Measurements from ENCODE around the gene RNPC3. TPM values are rescaled to one million over a fixed set of nuclear protein-coding genes. Genes with fewer than 3 reads are reported as not detected.

The RNPC3 gene
- total and polyA plus RNA-seq, 2 experiments from 2014 or later, result 4.4 to 8.1 TPM

GRCh38 chr1:103529746-103530145 is 4.2 kb downstream of the RNPC3 start:
- in situ Hi-C loops (cut with MboI), result no loop called here
- no peak overlapping the region for H3K9ac ChIP-seq
- peaks cover 14% of the 10 kb centered on the region for H3K4me1 ChIP-seq (ENCODE audit: insufficient read depth)
- H3K4me3 ChIP-seq, result no peak overlapping the region
- WGBS, 2 experiments (ENCODE audit: low coverage in 1 of 2, low lambda C conversion rate in 2 of 2, missing lambda C conversion rate in 2 of 2), result 90 to 91% methylated on average over 8 of the region's 8 CpGs
- peaks cover 85% of the 10 kb centered on the region for H3K79me2 ChIP-seq (ENCODE audit: insufficient read depth)
- no peaks in the 10 kb centered on the region for H3K9me2 ChIP-seq (ENCODE audit: insufficient read depth)
- H3K27ac ChIP-seq, result no peak overlapping the region
- H3F3A ChIP-seq (ENCODE audit: insufficient read depth), result 0 out of 2 replicates have a peak, but pooled peaks cover 7% of the 10 kb centered on the region
- H3K9me3 ChIP-seq (ENCODE audit: low read depth), result no peaks in the 10 kb centered on the region
- peaks cover 8% of the 10 kb centered on the region; the same call in 1 of the 2 replicates for H3K36me3 ChIP-seq (ENCODE audit: low read depth)
- H2AFZ ChIP-seq, result no peak overlapping the region
- peak; percentile 32 for DNase-seq
- H3K27me3 ChIP-seq (replicated peaks; ENCODE audit: insufficient read depth), result no peaks in the 10 kb centered on the region
- no peak overlapping the region for H3K4me2 ChIP-seq (ENCODE audit: unreplicated experiment)
- 0 out of 2 replicates have a peak, but pooled peaks cover 9% of the 10 kb centered on the region for H4K20me1 ChIP-seq (ENCODE audit: insufficient read depth)
- TF ChIP-seq EZH2 (IDR thresholded peaks at IDR 0.05; ENCODE audit: insufficient read depth, poor library complexity, severe bottlenecking) (no peak), EZH2phosphoT487 (IDR thresholded peaks at IDR 0.05; ENCODE audit: insufficient read depth, low read depth) (no peak)

- Histone ChIP-seq H3K27ac (no peak overlapping the region), H3K79me2 (ENCODE audit: insufficient read depth) (peaks cover 15% of the 10 kb centered on the region), H3K9ac (no peak overlapping the region), H3K9me2 (ENCODE audit: insufficient read depth) (no peaks in the 10 kb centered on the region), H3K4me1 (ENCODE audit: insufficient read depth) (no peaks in the 10 kb centered on the region), H3K36me3 (ENCODE audit: low read depth) (peaks cover 72% of the 10 kb centered on the region), H3F3A (ENCODE audit: insufficient read depth) (no peaks in the 10 kb centered on the region), H3K4me3 (no peak overlapping the region), H2AFZ (no peak overlapping the region), H3K9me3 (ENCODE audit: low read depth) (no peaks in the 10 kb centered on the region), H4K20me1 (ENCODE audit: insufficient read depth) (0 out of 2 replicates have a peak, but pooled peaks cover 9% of the 10 kb centered on the region), H3K4me2 (ENCODE audit: unreplicated experiment) (no peak overlapping the region), H3K27me3 (replicated peaks; ENCODE audit: insufficient read depth) (no peaks in the 10 kb centered on the region)
- DNase-seq, result no peak
- TF ChIP-seq EZH2phosphoT487 (IDR thresholded peaks at IDR 0.05; ENCODE audit: insufficient read depth, low read depth), result no peak
- no peak for TF ChIP-seq EZH2 (IDR thresholded peaks at IDR 0.05; ENCODE audit: insufficient read depth, poor library complexity, severe bottlenecking)
- in situ Hi-C loops (cut with MboI), result no loop called here
- WGBS, 2 experiments (ENCODE audit: low coverage in 1 of 2, low lambda C conversion rate in 2 of 2, missing lambda C conversion rate in 2 of 2), result 76 to 80% methylated on average over 2 of the region's 2 CpGs
Observed at GRCh38 chr1:103538226-103538625, 12.7 kb downstream of the RNPC3 start.

- Histone ChIP-seq H3K4me3 (no peak overlapping the region), H3K9me3 (ENCODE audit: low read depth) (no peaks in the 10 kb centered on the region), H3K27me3 (replicated peaks; ENCODE audit: insufficient read depth) (no peaks in the 10 kb centered on the region), H3K4me2 (ENCODE audit: unreplicated experiment) (no peak overlapping the region), H3K27ac (no peak overlapping the region), H3F3A (ENCODE audit: insufficient read depth) (no peaks in the 10 kb centered on the region), H3K9ac (no peak overlapping the region), H3K79me2 (ENCODE audit: insufficient read depth) (no peaks in the 10 kb centered on the region), H3K4me1 (ENCODE audit: insufficient read depth) (no peaks in the 10 kb centered on the region), H2AFZ (no peak overlapping the region), H3K9me2 (ENCODE audit: insufficient read depth) (no peaks in the 10 kb centered on the region), H3K36me3 (ENCODE audit: low read depth) (peaks cover 78% of the 10 kb centered on the region), H4K20me1 (ENCODE audit: insufficient read depth) (no peaks in the 10 kb centered on the region)
- 94 to 95% methylated on average over 3 of the region's 3 CpGs for WGBS, 2 experiments (ENCODE audit: low coverage in 1 of 2, low lambda C conversion rate in 2 of 2, missing lambda C conversion rate in 2 of 2)
- TF ChIP-seq EZH2 (IDR thresholded peaks at IDR 0.05; ENCODE audit: insufficient read depth, poor library complexity, severe bottlenecking) (no peak), EZH2phosphoT487 (IDR thresholded peaks at IDR 0.05; ENCODE audit: insufficient read depth, low read depth) (no peak)
- in situ Hi-C loops (cut with MboI), result no loop called here
- DNase-seq, result no peak
Observed at GRCh38 chr1:103541431-103541830, 15.9 kb downstream of the RNPC3 start.

GRCh38 chr1:103546496-103546895 is 21.0 kb downstream of the RNPC3 start:
- no peaks in the 10 kb centered on the region for H3K27me3 ChIP-seq (replicated peaks; ENCODE audit: insufficient read depth)
- no peak overlapping the region for H3K27ac ChIP-seq
- peaks cover 82% of the 10 kb centered on the region for H3K36me3 ChIP-seq (ENCODE audit: low read depth)
- no peaks in the 10 kb centered on the region for H3K4me1 ChIP-seq (ENCODE audit: insufficient read depth)
- H3K9me3 ChIP-seq (ENCODE audit: low read depth), result no peaks in the 10 kb centered on the region
- in situ Hi-C loops (cut with MboI), result no loop called here
- H3K9ac ChIP-seq, result no peak overlapping the region
- no peaks in the 10 kb centered on the region for H3F3A ChIP-seq (ENCODE audit: insufficient read depth)
- no peak for TF ChIP-seq EZH2phosphoT487 (IDR thresholded peaks at IDR 0.05; ENCODE audit: insufficient read depth, low read depth)
- no peak for TF ChIP-seq EZH2 (IDR thresholded peaks at IDR 0.05; ENCODE audit: insufficient read depth, poor library complexity, severe bottlenecking)
- H4K20me1 ChIP-seq (ENCODE audit: insufficient read depth), result no peaks in the 10 kb centered on the region
- H2AFZ ChIP-seq, result no peak overlapping the region
- no peak overlapping the region for H3K4me2 ChIP-seq (ENCODE audit: unreplicated experiment)
- no peak for DNase-seq
- 94 to 100% methylated on average over 1 of the region's 1 CpG for WGBS, 2 experiments (ENCODE audit: low coverage in 1 of 2, low lambda C conversion rate in 2 of 2, missing lambda C conversion rate in 2 of 2)
- H3K4me3 ChIP-seq, result no peak overlapping the region
- H3K79me2 ChIP-seq (ENCODE audit: insufficient read depth), result no peaks in the 10 kb centered on the region
- H3K9me2 ChIP-seq (ENCODE audit: insufficient read depth), result no peaks in the 10 kb centered on the region

GRCh38 chr1:103547840-103548239 is 22.3 kb downstream of the RNPC3 start:
- no peak overlapping the region for H3K9ac ChIP-seq
- H3K4me3 ChIP-seq, result no peak overlapping the region
- H3K9me3 ChIP-seq (ENCODE audit: low read depth), result no peaks in the 10 kb centered on the region
- H3K27ac ChIP-seq, result no peak overlapping the region
- 94 to 100% methylated on average over 3 of the region's 3 CpGs for WGBS, 2 experiments (ENCODE audit: low coverage in 1 of 2, low lambda C conversion rate in 2 of 2, missing lambda C conversion rate in 2 of 2)
- no peaks in the 10 kb centered on the region for H4K20me1 ChIP-seq (ENCODE audit: insufficient read depth)
- TF ChIP-seq EZH2 (IDR thresholded peaks at IDR 0.05; ENCODE audit: insufficient read depth, poor library complexity, severe bottlenecking) (no peak), EZH2phosphoT487 (IDR thresholded peaks at IDR 0.05; ENCODE audit: insufficient read depth, low read depth) (no peak)
- no peaks in the 10 kb centered on the region for H3K4me1 ChIP-seq (ENCODE audit: insufficient read depth)
- peaks cover 83% of the 10 kb centered on the region for H3K36me3 ChIP-seq (ENCODE audit: low read depth)
- H3K4me2 ChIP-seq (ENCODE audit: unreplicated experiment), result no peak overlapping the region
- H3K79me2 ChIP-seq (ENCODE audit: insufficient read depth), result no peaks in the 10 kb centered on the region
- no peak for DNase-seq
- H3K9me2 ChIP-seq (ENCODE audit: insufficient read depth), result no peaks in the 10 kb centered on the region
- in situ Hi-C loops (cut with MboI), result no loop called here
- no peaks in the 10 kb centered on the region for H3F3A ChIP-seq (ENCODE audit: insufficient read depth)
- H3K27me3 ChIP-seq (replicated peaks; ENCODE audit: insufficient read depth), result no peaks in the 10 kb centered on the region
- H2AFZ ChIP-seq, result no peak overlapping the region

All from GM23248 (cell line).